KG1 (cell line): ENCODE results near the gene TNNT2.

ENCODE experiments used
- DNase-seq: peaks from one replicate; lab custom pipeline; 2025; lab: John Stamatoyannopoulos, UW

TNNT2 gene

DNA sequence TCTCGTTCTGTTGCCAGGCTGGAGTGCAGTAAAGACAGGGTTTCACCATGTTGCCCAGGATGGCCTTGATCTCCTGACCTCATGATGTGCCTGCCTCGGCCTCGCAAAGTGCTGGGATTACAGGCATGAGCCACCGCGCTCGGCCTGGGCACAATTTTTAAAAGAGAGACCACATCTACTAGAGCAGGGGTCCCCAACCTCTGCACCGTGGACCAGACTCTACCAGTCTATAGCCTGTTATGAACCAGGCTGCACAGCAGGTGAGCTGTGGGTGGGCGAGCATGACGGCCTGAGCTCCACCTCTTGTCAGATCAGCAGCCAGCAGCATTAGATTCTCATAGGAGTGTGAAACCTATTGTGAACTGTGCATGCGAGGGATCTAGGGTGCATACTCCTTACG lies 20.8 kb downstream of the TNNT2 start:
- no peak for DNase-seq

DNA sequence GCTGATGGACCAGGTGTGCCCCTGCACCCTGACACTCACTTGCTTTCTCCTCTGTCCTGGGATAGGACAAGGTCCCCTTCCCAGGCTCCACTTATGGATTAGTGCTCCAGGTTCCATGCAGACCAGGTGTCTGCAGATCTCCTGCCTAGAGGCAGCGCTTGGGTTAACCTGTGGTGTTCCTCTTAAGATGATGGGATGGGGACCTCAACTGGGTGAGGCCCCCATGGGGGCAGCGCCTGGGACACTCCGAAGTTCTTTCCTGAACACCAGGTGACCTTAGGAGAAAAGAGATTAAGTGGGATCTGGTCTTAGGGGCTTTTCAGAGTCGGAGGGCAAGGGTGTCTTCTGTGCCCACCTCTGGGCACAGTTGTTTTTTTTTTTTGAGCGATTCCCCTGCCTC lies 21.2 kb downstream of the TNNT2 start:
- no peak for DNase-seq

DNA sequence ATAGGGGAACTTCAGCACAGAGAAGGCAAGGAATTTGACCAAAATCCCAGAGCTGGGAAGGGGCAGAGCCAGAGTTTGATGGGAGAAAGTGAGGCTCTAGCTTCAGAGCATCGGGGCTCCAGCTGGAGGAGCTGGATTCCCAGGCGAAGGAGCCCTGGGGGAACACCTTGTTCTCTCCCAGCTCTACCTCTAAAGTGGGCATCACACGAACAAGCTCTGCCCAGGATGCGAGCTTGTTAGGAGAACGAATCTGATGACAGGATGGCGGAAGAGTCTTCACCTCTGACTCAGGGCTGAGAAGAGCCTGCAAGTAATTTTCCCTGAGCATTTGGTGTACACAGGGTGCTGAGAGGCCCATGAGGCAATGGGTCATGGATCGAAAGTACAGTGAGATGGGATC lies 22.0 kb downstream of the TNNT2 start:
- no peak for DNase-seq

DNA sequence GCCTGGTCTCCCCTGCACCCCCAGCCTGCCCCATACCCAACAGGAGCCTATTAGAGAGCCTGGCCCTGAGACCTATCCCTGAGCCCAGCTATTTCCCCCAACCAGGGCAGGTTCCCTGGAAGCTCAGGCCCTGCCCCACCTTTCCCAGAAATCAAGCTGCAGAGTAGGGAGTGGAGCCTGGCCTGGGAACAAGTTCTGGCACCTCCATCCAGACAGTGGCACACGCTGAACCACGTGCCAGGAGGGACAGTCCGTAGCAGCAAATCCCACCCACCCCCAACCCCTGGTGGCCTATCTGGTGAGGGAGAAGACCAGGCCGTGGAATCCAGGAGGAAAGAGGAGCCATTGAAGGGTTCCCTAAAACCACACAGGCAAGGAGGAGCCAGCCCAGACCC lies 22.6 kb downstream of the TNNT2 start:
- no peak for DNase-seq

DNA sequence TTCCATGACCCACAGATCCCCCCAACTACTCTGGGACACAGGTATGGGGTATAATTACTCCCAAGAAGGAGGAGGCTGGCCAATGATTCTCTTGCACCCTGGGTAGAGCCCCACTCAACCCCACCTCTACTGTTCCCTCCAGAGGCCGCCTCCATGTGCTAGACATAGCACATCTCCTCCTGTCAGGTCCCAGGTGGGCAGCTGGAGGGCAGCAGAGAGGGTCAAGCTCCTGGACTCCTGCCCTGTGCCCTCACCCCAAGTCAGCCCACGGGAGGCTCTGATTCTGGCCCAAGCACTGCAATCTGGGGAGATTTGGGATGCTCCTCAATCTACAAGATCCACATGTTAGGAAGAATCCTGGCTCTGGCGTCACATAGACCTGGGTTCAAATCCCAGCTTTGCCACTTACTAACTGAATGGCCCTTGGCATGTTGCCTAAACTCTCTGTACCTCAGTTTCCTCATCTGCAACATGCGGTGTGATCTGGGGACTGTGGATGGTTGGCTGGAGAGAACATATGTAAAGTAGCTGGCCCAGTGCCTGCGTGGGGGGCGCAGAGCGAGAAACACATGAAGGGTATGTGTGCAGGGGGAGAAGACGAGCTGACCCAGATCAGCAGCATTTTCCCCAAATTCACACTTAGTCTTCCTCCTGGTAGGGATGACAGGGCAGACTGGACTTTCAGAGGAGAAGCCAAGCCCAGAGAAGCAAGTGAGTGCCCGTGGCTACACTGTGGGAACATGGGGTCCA lies 23.2 kb downstream of the TNNT2 start:
- no peak for DNase-seq

DNA sequence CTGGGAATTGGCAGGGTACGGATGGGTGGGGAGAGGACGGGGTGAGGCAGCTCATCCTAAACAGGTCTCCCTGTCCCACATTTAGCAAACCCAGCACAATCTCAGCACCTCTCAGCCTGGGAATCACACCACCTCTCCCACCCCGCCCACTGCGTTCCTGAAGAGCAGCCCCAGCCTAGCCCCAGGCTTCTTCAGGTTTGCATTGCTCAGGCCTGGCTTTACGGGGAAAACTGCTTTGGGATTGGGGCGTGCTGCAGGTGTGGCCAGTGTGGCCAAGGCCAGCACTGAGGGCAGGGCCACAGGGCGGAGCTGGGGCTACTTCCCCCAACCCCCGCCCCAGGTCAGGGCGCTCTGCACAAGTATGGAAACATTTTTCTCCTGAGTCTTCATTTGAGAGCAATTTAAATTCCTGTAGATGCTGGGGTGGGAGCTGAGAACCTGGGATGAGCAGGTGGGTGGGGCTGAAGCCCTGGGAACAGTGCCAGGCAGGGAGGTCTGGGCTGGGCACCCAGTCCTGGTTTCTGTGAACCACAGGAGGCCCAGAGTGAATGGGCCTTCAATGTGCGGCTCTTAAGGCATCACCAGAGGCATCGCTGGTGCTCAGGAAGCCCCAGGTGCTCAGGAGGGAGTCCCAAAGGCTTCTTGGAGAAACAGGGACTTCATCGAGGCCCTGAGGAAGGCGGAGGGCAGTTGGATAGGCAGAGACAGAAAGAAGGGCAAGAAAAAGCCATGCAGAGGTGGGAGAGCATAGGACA lies 24.1 kb downstream of the TNNT2 start:
- DNase-seq: no peak

DNA sequence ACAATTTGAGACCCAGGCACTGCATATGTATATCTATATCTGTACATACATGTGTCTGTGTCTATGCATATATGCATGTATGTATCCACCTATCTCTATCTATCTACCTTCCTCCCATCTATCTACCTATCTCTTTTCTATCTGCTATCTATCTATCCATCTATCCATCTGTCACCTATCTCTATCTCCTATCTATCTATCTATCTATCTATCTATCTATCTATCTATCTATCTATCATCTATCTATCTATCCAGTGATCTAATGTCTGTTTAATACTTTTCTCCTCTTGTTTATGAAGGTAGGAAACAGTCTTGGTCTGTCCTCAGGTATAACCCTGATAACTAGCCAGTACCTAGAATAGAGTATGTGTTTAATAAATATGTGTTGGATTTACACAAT lies 25.9 kb downstream of the TNNT2 start:
- DNase-seq: no peak

DNA sequence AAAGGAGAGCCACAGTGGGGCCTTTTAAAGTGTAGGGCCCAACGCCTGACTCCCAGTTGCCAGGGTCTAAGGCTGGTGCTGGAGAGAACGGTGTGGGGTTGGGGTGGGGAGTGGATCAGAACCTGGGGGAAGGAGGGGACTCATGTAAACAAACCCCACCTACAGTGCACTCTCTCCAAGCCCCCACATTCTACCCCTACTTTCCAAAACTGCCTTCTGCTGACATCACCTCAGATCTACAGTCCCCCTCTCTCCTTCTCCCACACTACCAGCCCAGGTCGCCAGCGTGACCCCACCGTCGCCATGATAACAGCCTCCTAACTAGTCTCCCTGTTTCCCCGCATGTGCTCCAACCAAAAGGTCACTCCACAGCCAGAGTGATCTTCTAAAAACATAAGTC lies 26.6 kb downstream of the TNNT2 start:
- DNase-seq: no peak

DNA sequence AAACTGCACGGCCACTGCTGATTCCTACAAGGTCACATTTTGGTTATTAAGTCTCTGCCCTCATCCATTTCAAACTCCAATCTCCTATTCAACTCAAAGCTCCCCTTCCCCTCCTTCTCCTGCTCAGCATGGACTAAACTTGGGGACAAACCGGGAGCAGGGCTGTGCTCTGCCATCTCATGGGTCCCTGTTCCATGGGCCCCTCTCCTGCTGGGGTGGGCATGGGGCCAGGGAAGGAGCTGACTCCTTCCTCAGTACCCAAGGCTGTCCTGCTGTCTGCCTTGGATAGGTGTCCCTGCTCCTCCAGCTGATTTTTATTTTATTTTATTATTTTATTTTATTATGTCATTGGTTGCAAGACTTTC lies 27.1 kb downstream of the TNNT2 start:
- no peak for DNase-seq

DNA sequence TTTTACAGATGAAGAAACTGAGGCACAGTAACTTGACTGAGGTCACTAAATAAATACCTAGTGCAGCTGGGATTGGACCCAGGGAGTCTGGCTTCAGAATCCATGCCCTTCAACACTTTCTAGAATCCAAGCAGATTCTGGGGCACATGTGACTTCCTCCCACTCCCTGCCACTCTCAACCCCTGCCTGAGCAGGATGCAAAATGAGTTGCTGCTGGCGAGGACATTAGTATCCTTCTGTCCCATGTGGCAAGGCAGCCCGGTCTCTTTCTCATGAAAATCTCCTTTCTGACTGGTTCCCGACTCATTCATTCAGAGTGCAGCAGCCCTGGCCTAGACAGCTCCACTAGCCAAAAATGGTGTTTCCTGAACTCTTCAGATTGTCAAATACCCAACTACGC lies 28.4 kb downstream of the TNNT2 start:
- DNase-seq: no peak

DNA sequence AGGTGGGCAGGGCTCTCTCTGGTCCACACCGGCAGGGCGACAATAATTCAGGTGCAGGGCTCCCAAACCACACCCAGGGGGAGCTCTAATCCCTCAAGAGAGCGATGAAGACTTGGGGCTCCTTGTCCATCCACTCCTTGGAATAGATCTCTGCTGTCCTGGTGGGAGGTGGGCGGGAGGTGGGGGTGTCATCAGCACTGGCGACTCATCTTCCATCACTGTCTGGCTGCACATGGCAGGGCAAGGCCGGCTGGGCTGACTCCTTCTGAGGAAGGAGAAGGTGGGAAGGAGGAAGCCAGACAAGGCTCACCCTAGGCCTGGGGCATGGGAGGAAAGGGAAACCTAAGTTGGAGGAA lies 29.3 kb downstream of the TNNT2 start:
- no peak for DNase-seq

DNA sequence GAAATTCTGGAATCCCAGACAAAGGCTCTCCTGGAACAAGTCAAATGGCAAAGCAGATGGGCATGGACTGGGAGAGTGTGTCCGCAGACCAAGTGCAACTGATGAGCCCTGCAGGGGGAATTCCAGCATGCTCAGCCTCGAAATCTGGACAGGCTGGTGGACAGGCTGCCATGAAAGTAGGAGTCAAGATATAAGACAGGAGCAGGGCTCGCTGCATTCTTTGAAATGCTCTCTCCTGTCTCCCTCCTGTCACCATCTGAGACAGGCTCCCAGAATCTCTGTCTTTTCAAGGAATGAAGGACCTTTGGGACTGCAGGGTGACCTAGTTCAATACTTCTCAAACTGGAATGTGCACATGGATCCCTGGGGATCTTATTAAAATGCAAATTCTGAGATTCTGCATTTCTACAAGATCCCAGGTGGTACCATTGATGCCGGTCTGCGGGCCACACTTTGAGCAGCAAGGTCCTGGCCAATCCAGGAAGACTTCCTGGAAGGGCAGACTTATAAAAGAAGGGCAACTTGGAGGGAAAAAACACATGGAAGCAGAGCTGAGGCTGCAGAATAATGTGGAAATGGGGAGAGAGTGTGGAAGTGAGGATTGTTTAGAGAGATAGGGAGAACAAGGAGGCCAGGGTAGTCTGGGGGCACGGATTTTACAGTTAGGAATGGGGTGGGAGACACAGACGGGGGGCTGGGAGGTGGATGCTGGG lies 29.8 kb downstream of the TNNT2 start:
- no peak for DNase-seq

DNA sequence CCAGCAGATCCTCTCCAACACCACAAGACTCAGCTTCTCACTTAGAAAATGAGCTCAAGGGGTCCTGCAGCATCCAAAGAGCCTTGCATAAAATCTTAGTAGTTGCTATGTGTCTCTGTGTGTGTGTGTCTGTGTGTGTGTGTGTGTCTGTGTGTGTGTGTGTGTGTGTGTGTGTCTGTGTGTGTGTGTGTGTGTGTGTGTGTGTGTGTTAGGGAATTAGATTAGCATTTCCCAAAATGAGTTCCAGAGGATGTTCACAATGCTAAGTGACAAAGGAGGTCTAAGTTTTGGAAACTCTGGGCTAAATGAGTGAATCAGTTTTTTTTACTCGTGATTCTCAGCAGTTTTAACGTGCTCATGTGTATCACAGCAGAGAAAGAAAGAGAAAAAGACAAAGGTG lies 30.5 kb downstream of the TNNT2 start:
- DNase-seq: no peak

DNA sequence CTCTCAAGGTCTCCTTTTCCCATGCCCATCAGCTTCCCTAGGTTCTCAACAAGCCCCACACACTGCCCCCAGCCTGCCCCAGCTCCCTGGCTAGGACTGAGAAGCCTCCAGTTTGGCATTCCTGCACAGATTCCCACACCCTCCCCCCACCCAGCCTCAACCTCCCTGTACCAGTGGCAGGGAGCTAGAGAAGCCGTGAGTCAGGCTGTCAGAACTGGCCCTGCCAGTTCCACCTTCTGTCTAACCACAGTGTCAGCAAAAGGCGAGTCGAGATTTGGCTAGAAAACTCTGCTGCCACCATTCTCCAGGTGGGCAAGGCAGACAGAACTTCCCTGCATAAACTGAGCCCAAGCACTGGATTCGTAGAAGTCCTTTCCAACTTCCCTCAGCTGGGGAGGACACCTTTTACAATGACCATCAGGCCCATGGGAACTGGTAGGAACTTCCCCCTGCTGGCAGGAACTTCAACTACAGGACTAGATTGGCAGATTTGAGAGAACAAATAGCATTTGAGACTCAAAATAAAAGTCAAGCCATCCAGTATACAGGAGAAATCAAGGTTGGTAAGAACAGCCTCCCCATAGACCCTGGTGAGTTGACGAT lies 31.0 kb downstream of the TNNT2 start:
- DNase-seq: no peak

DNA sequence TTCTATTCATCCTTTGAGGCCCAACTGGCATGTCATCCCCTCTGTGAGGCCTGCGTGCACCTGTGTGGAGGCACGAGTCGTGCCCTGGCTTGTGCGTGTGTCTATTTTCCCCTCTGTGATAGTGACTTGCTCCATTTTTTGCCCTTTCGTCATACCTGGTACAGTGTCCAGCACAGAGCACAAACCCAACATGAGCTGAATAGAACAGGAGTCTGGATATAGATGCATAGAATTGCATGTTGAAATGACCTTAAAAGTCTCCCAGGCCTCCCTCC lies 32.5 kb downstream of the TNNT2 start:
- DNase-seq: no peak

DNA sequence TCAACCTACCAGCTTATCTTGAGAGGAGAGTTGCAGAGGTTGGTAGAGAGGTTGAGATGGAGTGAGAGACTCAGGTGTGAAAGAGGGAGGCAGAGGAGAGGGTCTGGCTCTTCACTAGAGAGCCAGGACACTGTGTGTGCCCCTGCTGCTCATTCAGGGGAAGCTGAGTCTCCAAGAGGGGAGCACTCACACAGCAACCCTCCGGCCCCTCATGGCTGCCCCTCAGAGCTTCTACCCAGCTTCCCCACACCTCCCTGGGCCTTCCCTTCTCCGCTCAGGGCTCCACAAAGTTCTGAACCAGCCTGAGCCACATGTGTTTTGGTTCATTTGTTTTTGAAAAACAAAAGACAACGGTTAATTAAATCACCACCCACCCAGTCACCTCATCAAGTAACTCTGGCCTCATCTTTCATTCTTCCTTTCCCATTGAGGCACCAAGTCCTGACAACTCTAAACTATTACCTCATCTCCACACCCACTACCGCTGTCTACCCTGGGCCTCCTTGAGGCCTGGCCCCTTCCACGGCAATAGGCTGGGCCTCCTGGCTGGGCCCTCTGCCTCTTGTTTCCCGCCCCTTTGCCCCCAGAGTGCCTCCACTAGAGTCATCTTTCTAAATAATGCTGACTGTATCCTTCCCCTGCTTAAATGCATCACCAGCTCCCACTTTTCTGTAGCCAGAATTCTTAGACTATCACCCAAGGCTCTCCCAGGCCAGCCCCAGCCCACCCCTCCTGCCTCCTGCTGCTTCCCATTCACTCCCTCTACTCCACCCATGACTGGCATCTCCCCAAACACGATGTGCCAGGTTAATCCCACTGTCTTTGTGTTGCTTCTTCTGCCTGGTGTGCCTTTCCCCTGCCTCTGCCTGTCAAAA lies 33.0 kb downstream of the TNNT2 start:
- no peak for DNase-seq

DNA sequence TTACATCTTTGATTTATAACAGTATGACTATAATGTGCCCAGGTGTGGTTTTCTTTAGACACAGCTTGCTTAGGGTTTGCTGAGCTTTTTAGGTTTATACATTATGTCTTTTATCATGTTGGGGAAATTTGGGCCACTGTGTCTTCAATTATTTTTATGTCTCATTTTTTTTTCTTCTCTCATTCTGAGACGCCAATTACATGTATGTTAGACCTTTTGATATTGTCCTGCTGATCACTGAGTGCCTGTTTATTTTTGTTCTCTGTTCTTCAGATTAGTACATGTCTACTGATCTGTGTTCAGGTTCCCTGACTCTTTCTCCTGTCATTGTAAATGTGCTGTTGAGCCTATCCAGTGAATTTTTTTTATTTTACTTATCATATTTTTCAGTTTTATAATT lies 36.1 kb downstream of the TNNT2 start:
- no peak for DNase-seq

DNA sequence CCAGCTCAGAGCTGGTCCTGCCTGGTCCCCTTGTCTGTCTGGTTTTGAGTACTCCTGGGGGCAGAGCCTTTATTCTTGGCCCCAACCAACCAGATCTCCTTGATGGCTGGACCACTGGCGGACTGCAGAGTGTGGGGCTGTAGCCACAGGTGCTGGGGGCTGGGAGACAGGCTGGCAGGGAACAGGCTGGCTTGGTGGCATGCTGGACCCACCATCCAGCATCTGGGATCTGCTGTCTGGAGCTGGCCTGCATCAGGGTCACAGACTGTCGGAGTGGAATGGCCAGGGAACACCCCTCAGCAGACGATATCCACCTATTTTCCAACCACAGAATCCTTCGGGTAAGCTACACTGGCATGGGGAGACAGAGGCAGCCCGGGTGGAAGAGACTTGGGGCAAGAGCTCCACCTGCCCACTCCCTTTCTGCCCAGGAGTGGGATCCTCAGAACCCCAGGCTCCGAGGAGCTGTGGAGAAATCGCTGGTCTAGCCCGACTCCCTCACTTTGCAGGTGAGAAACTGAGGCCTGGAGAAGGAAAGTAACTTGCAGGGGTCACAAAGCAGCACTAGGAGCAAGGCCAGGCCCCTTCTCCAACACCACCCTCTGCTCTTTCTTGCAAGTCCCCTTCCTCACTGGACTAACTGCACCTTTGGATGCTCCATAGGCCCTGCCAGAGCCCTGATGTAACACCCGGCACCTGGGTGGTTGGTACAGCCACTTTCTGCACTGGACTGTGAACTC lies 40.6 kb downstream of the TNNT2 start:
- DNase-seq: no peak

DNA sequence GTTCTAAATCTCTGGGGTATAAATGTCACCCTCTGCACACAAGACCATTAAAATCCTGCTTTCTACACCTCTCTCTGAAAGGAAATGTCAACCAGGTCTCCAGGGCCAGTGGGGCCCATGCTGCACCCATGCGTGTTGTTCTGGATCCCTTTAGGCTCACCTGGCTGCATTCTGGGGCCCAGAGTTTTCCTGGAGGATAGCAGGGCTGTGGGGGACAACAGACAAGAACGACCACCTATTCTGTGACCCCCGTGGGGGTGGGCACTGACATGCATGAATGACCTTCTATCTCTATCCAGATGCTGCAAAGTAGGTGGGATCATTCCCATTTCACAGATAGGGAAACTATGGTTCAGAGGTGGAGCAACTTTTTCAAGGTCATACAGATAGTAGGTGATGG lies 41.6 kb downstream of the TNNT2 start:
- DNase-seq: no peak

DNA sequence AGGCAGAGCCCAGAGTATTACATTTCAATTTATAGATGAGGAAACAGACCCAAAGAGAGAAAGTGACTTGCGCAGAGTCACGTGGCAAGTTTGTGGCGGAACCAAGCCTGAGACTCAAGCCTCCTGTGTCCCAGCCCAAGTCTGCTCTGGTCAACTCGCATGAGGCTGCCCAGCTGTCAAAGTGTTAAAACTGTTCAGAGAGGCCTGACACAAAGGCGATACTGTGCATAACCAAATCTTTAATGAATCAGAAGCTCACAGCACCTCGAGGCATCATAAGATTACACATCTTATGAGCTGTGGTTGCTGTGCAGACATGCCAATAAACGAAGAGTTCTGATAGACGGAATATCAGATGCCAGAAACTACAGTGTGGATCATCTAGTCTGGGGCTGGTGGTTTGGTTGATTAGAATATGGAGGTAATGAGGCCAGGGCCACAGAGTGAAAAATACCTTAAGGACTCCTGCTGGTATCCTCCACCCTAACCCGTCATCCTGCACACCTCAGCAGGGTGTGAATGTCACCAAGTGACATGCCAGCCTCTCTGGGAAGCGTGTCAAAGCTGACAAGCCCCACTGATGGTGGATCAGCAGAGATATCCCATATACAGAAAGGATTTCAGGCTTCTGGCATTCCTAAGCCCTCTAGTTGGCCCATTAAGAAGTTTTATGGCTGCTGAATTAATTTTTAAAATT lies 42.2 kb downstream of the TNNT2 start:
- DNase-seq: no peak
